Natural killer cell (primary cell): ENCODE measurements around the gene MIA2. TPM values are rescaled to one million over a fixed set of nuclear protein-coding genes. Genes with fewer than 3 reads are reported as not detected.

Experiments
- ATAC-seq, 3 donors: fragments of 150-1000 bp in 2 of 3; fragments of 200-7000 bp in 1 of 3; cut with Tn5 transposase; 1 replicate in 1 of 3; 2 replicates in 2 of 3; pipeline ENCODE4 v1.10.0; 2021; ENCODE audit warnings: mild to moderate bottlenecking in 2 of 3, moderate library complexity in 2 of 3
- DNase-seq, 2 donors: peaks; one replicate each; pipeline versions ENCODE4 v3.0.0 to v3.0.0-alpha.2; 2013 to 2021; ENCODE audit warnings: mixed read lengths in 1 of 2
- H3K27ac ChIP-seq: one replicate; pipeline ENCODE4 v1.5.1; 2013; ENCODE audit warnings: mild to moderate bottlenecking, low read length
- H3K27me3 ChIP-seq: one replicate; pipeline ENCODE4 v1.6.1; 2013; ENCODE audit warnings: low read length; ENCODE audit not compliant: control insufficient read depth, insufficient read depth
- H3K36me3 ChIP-seq: one replicate; pipeline ENCODE4 v1.6.1; 2013; ENCODE audit warnings: low read length; ENCODE audit not compliant: control insufficient read depth, insufficient read depth
- H3K4me1 ChIP-seq: one replicate; pipeline ENCODE4 v1.6.1; 2013; ENCODE audit warnings: low read length; ENCODE audit not compliant: control insufficient read depth, insufficient read depth
- H3K4me3 ChIP-seq: one replicate; pipeline ENCODE4 v1.5.1; 2013; ENCODE audit warnings: low read length
- H3K9me3 ChIP-seq: one replicate; pipeline ENCODE4 v1.6.1; 2013; ENCODE audit warnings: low read length; ENCODE audit not compliant: control insufficient read depth, insufficient read depth
- H3K27ac Mint-ChIP-seq, 2 donors: one replicate each; pipeline ENCODE4 v1.8.0; 2022; ENCODE audit warnings: mild to moderate bottlenecking in 2 of 2, mixed read lengths in 2 of 2, moderate library complexity in 1 of 2
- H3K27me3 Mint-ChIP-seq, 2 donors: one replicate each; pipeline ENCODE4 v1.8.0; 2022; ENCODE audit warnings: low read depth in 2 of 2, mixed read lengths in 2 of 2
- H3K36me3 Mint-ChIP-seq: one replicate; pipeline ENCODE4 v1.8.0; 2022; ENCODE audit warnings: mixed read lengths
- H3K4me1 Mint-ChIP-seq, 2 donors: one replicate each; pipeline ENCODE4 v1.8.0; 2022; ENCODE audit warnings: mixed read lengths in 2 of 2
- H3K4me3 Mint-ChIP-seq: one replicate; pipeline ENCODE4 v1.8.0; 2022; ENCODE audit warnings: mild to moderate bottlenecking, moderate library complexity, mixed read lengths
- H3K9me3 Mint-ChIP-seq, 2 donors: one replicate each; pipeline ENCODE4 v1.8.0; 2022; ENCODE audit warnings: mixed read lengths in 2 of 2
- WGBS: methylation state at CpG from one replicate; pipeline ENCODE4 v1.1.7; 2013; ENCODE audit warnings: missing lambda C conversion rate; ENCODE audit not compliant: insufficient coverage; 5-methylcytosine and 5-hydroxymethylcytosine counted together
- intact Hi-C: fragments of 100-400 bp; cut with micrococcal nuclease; formaldehyde crosslinking; loops from one replicate; pipeline ENCODE4 v1.14.2; 2022
- total RNA-seq, 4 donors: library from RNA; stranded (reverse); fragments of 120-200 nt in 1 of 4; gene quantifications; one replicate each; pipeline versions ENCODE4 v1.2.3 to v1.2.4, GENCODE V29; 2013 to 2022
- TF ChIP-seq, protein P1 (sequence below): fragments of 200-600 bp; IDR thresholded peaks from one replicate; pipeline ENCODE4 v1.8.0; 2022; ENCODE audit warnings: antibody characterized with exemption

Gene MIA2, protein sequence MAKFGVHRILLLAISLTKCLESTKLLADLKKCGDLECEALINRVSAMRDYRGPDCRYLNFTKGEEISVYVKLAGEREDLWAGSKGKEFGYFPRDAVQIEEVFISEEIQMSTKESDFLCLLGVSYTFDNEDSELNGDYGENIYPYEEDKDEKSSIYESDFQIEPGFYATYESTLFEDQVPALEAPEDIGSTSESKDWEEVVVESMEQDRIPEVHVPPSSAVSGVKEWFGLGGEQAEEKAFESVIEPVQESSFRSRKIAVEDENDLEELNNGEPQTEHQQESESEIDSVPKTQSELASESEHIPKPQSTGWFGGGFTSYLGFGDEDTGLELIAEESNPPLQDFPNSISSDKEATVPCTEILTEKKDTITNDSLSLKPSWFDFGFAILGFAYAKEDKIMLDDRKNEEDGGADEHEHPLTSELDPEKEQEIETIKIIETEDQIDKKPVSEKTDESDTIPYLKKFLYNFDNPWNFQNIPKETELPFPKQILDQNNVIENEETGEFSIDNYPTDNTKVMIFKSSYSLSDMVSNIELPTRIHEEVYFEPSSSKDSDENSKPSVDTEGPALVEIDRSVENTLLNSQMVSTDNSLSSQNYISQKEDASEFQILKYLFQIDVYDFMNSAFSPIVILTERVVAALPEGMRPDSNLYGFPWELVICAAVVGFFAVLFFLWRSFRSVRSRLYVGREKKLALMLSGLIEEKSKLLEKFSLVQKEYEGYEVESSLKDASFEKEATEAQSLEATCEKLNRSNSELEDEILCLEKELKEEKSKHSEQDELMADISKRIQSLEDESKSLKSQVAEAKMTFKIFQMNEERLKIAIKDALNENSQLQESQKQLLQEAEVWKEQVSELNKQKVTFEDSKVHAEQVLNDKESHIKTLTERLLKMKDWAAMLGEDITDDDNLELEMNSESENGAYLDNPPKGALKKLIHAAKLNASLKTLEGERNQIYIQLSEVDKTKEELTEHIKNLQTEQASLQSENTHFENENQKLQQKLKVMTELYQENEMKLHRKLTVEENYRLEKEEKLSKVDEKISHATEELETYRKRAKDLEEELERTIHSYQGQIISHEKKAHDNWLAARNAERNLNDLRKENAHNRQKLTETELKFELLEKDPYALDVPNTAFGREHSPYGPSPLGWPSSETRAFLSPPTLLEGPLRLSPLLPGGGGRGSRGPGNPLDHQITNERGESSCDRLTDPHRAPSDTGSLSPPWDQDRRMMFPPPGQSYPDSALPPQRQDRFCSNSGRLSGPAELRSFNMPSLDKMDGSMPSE (N-terminal part only)
- total RNA-seq = 10 to 100 TPM; 44.7 to 45.7 (median 45.4) TPM
- 73.5 TPM for total RNA-seq (2013)

DNA sequence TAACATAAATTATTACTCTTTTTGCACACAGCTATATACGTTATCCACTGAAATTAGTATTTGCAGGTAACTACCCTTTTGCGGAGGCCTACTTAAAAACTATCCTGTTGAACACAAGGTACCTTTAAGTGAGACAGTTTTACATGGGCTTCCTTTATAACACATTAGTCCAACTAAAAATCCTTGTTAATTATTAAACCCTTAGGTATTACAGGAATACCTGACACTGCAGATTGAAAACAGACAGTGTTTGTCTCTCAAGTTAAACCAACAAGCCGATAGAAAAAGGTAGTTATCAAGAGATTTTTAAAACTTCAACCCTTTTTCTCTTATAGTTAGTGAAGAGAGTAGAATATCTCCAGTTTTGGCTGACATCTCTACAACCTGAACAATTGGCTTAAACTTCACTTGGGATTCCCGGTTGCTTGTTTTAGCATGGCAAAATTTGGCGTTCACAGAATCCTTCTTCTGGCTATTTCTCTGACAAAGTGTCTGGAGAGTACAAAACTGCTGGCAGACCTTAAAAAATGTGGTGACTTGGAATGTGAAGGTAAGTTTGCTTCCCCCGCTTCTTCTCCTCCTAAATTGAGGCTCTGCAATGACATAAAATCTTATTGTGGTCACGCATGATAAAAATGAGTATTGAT lies at the start of gene MIA2:
MIA2 (plus strand) TSS at position 236 of the 647 bp plus-strand sequence; CDS start at position 436, 200 bp downstream.
- DNase-seq (no peak), ATAC-seq (no peak)
- peak within 1 kb of the TSS; percentile 82 for H3K27ac ChIP-seq
- no peaks in the 10 kb centered on the region for H3K9me3 Mint-ChIP-seq
- H3K27ac Mint-ChIP-seq = peak within 1 kb of the TSS; percentile 83 to 92
- no peaks in the 10 kb centered on the region for H3K27me3 ChIP-seq
- intact Hi-C loops = loop anchor here (10.0 kb wide), 1 partner anchor 131 kb away; no protein-coding TSS in a partner anchor
- H3K27me3 Mint-ChIP-seq = no peaks in the 10 kb centered on the region
- TF ChIP-seq, protein P1, sequence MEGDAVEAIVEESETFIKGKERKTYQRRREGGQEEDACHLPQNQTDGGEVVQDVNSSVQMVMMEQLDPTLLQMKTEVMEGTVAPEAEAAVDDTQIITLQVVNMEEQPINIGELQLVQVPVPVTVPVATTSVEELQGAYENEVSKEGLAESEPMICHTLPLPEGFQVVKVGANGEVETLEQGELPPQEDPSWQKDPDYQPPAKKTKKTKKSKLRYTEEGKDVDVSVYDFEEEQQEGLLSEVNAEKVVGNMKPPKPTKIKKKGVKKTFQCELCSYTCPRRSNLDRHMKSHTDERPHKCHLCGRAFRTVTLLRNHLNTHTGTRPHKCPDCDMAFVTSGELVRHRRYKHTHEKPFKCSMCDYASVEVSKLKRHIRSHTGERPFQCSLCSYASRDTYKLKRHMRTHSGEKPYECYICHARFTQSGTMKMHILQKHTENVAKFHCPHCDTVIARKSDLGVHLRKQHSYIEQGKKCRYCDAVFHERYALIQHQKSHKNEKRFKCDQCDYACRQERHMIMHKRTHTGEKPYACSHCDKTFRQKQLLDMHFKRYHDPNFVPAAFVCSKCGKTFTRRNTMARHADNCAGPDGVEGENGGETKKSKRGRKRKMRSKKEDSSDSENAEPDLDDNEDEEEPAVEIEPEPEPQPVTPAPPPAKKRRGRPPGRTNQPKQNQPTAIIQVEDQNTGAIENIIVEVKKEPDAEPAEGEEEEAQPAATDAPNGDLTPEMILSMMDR = no peak
- H3K9me3 ChIP-seq = no peaks in the 10 kb centered on the region
- peaks cover 34 to 43% of the 10 kb centered on the region in 2 donors for H3K4me1 Mint-ChIP-seq
- no peak within 1 kb of the TSS for H3K4me3 ChIP-seq
- H3K4me3 Mint-ChIP-seq = peak within 1 kb of the TSS; percentile 79
- no peaks in the 10 kb centered on the region for H3K36me3 ChIP-seq
- WGBS = 93% methylated on average over 5 of the region's 7 CpGs
- no peaks in the 10 kb centered on the region for H3K36me3 Mint-ChIP-seq
- H3K4me1 ChIP-seq = peaks cover 21% of the 10 kb centered on the region

DNA sequence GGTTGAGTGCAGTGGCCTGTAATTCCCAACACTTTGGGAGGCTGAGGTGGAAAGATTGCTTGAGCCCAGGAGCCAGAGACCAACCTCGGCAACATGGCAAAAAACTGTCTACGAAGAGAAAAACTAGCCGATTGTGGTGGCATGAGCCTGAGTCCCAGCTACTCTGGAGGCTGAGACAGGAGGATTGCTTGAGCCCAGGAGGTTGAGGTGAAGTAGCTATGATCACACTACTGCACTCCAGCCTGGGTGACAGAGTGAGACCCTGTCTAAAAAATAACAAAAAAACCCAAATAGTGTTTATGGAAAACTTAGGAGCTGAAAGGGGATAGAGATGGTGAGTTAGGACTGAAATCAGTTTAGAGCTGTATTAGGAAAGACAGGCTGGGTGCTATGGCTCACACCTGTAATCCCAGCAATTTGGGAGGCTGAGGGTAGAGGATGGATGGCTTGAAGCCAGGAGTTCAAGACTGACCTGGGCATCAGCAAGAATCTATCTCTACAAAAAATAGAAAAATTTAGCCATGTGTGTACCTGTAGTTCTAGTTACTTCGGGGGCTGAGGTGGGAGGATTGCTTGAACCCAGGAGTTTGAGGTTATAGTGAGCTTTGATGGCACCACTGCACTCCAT lies 49.0 kb upstream of the MIA2 start:
- H3K9me3 Mint-ChIP-seq = no peaks in the 10 kb centered on the region
- no peak for DNase-seq
- Histone ChIP-seq H3K36me3 (peaks cover 51% of the 10 kb centered on the region), H3K27ac (no peak overlapping the region), H3K4me1 (no peaks in the 10 kb centered on the region), H3K4me3 (no peak overlapping the region), H3K27me3 (no peaks in the 10 kb centered on the region), H3K9me3 (no peaks in the 10 kb centered on the region)
- ATAC-seq = peak in 1 of 3 donors; percentile 20
- WGBS = 96% methylated on average over 4 of the region's 4 CpGs
- H3K27ac Mint-ChIP-seq = peak overlapping the region; percentile 62 to 68
- H3K4me3 Mint-ChIP-seq = no peak overlapping the region
- peaks cover 14 to 17% of the 10 kb centered on the region in 2 donors for H3K4me1 Mint-ChIP-seq
- intact Hi-C loops = no loop called here
- TF ChIP-seq, protein P1 = no peak
- H3K36me3 Mint-ChIP-seq = no peaks in the 10 kb centered on the region
- H3K27me3 Mint-ChIP-seq = no peaks in the 10 kb centered on the region

DNA sequence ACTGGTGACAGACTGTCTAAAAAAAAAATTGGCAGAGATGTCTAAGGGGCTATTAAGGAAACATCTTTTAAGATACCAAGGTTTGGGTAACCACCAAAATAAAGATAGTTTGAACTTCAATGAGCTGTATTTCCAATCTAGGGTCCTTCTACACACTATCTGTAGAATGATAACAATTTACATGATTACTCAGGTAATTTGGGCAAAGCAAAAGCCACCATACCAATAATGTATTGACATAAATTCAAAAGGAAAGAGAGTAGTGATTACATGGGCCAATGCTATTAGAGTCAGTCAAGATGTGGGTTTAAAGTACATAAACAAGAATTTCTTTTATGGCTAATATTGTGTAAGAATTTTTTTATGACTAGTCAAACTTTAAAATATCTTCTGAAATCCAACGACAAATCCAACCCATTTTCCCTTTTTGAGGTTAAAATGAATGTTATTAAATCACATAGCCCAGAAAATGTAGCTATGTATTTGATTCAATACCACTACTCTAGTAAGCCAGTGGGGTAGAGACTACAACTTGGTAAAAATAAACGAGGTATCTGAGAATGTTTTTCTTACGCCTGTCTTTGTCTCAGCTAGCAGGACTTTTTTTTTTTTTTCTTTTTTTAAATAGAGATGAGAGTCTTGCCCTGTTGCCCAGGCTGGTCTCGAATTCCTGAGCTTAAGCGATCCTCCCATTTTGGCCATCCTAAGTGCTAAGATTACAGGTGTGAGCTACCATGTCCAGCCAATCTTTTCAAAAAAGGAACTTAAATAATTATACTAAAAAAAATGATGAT lies 48.3 kb upstream of the MIA2 start:
- ATAC-seq = no peak
- H3K36me3 Mint-ChIP-seq = no peaks in the 10 kb centered on the region
- Histone ChIP-seq H3K9me3 (no peaks in the 10 kb centered on the region), H3K27me3 (no peaks in the 10 kb centered on the region), H3K4me1 (no peaks in the 10 kb centered on the region), H3K27ac (no peak overlapping the region), H3K36me3 (peaks cover 44% of the 10 kb centered on the region), H3K4me3 (no peak overlapping the region)
- TF ChIP-seq, protein P1 = no peak
- H3K9me3 Mint-ChIP-seq = no peaks in the 10 kb centered on the region
- intact Hi-C loops = no loop called here
- no peaks in the 10 kb centered on the region for H3K27me3 Mint-ChIP-seq
- H3K4me3 Mint-ChIP-seq = no peak overlapping the region
- WGBS = 90% methylated on average over 4 of the region's 5 CpGs
- peak overlapping the region; percentile 62 to 68 for H3K27ac Mint-ChIP-seq
- peaks cover 14 to 17% of the 10 kb centered on the region in 2 donors for H3K4me1 Mint-ChIP-seq
- DNase-seq = no peak
